Spleen (tissue), 7 donors: Measurements from ENCODE around the gene HLA-DPA1.

ENCODE experiments used
- POLR2A ChIP-seq, 3 donors: fragments of 450-650 bp; IDR thresholded peaks; one replicate each; pipeline ENCODE4 v1.5.1; 2017; ENCODE audit warnings: antibody characterized with exemption in 3 of 3, mild to moderate bottlenecking in 1 of 3
- TF ChIP-seq, protein P1 (sequence below), 11 experiments: fragments of 200-600 bp in 7 of 11; fragments of 450-650 bp in 4 of 11; sonication (generic) in 4 of 11; IDR thresholded peaks in 8 of 11; conservative IDR thresholded peaks in 3 of 11; 1 replicate in 7 of 11; 2 replicates in 4 of 11; pipeline versions ENCODE4 v1.4.0 to v1.8.0; 2016 to 2021; ENCODE audit warnings: antibody characterized with exemption in 11 of 11, inconsistent platforms in 4 of 11, mild to moderate bottlenecking in 1 of 11
- donor health status: DM: no; HTN: no; CAD: no; lungs with moderate emphysema.
- donor health status: DM: no; HTN: no; CAD: no.
- donor health status: DM: no; HTN: no; CAD: no.

GRCh38 chr6:33019372-33019771, 54.1 kb downstream of the HLA-DPA1 start:
- TF ChIP-seq, protein P1, sequence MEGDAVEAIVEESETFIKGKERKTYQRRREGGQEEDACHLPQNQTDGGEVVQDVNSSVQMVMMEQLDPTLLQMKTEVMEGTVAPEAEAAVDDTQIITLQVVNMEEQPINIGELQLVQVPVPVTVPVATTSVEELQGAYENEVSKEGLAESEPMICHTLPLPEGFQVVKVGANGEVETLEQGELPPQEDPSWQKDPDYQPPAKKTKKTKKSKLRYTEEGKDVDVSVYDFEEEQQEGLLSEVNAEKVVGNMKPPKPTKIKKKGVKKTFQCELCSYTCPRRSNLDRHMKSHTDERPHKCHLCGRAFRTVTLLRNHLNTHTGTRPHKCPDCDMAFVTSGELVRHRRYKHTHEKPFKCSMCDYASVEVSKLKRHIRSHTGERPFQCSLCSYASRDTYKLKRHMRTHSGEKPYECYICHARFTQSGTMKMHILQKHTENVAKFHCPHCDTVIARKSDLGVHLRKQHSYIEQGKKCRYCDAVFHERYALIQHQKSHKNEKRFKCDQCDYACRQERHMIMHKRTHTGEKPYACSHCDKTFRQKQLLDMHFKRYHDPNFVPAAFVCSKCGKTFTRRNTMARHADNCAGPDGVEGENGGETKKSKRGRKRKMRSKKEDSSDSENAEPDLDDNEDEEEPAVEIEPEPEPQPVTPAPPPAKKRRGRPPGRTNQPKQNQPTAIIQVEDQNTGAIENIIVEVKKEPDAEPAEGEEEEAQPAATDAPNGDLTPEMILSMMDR (IDR thresholded peaks at IDR 0.05 in 8 of 11, conservative IDR thresholded peaks at IDR 0.05 in 3 of 11), result no peak
- TF ChIP-seq POLR2A (IDR thresholded peaks at IDR 0.05), result no peak
